Vagina (tissue), 2 donors: Measurements from ENCODE around the gene FRY. TPM values are rescaled to one million over a fixed set of nuclear protein-coding genes. Genes with fewer than 3 reads are reported as not detected.

Source experiments
- DNase-seq, 2 donors: peaks; one replicate each; pipeline ENCODE4 v3.0.0-alpha.2; 2017; ENCODE audit errors: extremely low spot score in 2 of 2
- H3K27ac ChIP-seq: fragments of 200-600 bp; sonication (generic); one replicate; pipeline ENCODE4 v1.5.1; 2019
- H3K27me3 ChIP-seq: fragments of 200-600 bp; sonication (generic); one replicate; pipeline ENCODE4 v1.5.1; 2019
- H3K36me3 ChIP-seq, 2 donors: fragments of 200-600 bp; sonication (generic); one replicate each; pipeline ENCODE4 v1.5.1; 2017 to 2019
- H3K4me1 ChIP-seq: fragments of 200-600 bp; sonication (generic); one replicate; pipeline ENCODE4 v1.5.1; 2019
- H3K4me3 ChIP-seq, 2 donors: fragments of 200-600 bp; sonication (generic); 1 replicate in 1 of 2; 2 replicates in 1 of 2; pipeline ENCODE4 v1.5.1; 2016 to 2019
- H3K9me3 ChIP-seq: fragments of 200-600 bp; sonication (generic); one replicate; pipeline ENCODE4 v1.5.1; 2019
- CTCF ChIP-seq, 3 experiments: fragments of 450-650 bp in 2 of 3; fragments of 200-600 bp in 1 of 3; sonication (generic) in 1 of 3; IDR thresholded peaks; one replicate each; pipeline ENCODE4 v1.5.1; 2017 to 2019; ENCODE audit warnings: antibody characterized with exemption in 3 of 3, mild to moderate bottlenecking in 2 of 3, moderate library complexity in 2 of 3
- POLR2A ChIP-seq, 2 donors: fragments of 450-650 bp; IDR thresholded peaks; one replicate each; pipeline ENCODE4 v1.6.1; 2017; ENCODE audit warnings: antibody characterized with exemption in 2 of 2, mild to moderate bottlenecking in 2 of 2, moderate library complexity in 2 of 2
- POLR2AphosphoS5 ChIP-seq, 2 donors: sonication (generic); formaldehyde crosslinking; IDR thresholded peaks; one replicate each; pipeline ENCODE4 v1.9.0; 2017; ENCODE audit warnings: antibody characterized with exemption in 2 of 2, mild to moderate bottlenecking in 2 of 2, low read depth in 1 of 2; ENCODE audit not compliant: insufficient read depth in 1 of 2
- intact Hi-C: fragments of 100-400 bp; cut with DNase I; formaldehyde crosslinking; loops from one replicate; pipeline ENCODE4 v1.15.1; 2023
- total RNA-seq: library from RNA; depleted of rRNA; stranded (reverse); fragments of >200 nt; gene quantifications from one replicate; pipeline ENCODE4 v1.2.3, GENCODE V29; 2016

The FRY gene
- total RNA-seq, 1 donor from 2014 or later: 11.0 TPM

DNA sequence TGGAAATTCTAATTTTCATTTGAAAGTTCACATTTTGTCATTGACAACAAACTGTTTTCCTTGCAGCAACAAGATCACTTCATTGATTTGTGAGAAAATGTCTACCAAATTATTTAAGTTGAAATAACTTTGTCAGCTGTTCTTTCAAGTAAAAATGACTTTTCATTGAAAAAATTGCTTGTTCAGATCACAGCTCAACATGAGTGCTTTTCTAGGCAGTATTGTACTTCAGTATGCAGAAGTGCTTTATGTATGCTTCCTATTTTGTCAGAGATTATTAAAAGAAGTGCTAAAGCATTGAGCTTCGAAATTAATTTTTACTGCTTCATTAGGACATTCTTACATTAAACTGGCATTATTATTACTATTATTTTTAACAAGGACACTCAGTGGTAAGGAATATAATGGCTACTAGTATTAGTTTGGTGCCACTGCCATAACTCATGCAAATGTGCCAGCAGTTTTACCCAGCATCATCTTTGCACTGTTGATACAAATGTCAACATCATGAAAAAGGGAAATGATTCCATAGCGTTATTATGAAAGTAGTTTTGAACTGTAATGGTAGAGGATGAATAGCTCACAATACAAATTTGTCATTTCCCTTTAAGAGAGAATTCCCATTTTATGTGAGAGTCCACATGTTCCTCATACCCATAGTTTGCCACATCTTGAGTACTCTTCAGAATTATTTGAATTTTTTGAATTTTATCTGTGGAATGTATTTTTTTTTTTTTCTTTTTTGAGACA lies 286.3 kb downstream of the FRY start:
- H3K4me1 ChIP-seq: peaks cover 6% of the 10 kb centered on the region
- TF ChIP-seq POLR2AphosphoS5 (IDR thresholded peaks at IDR 0.05; ENCODE audit: insufficient read depth in 1 of 2, low read depth in 1 of 2) (no peak), CTCF (IDR thresholded peaks at IDR 0.05) (no peak), POLR2A (IDR thresholded peaks at IDR 0.05) (no peak)
- intact Hi-C loops: loop anchor here (10.0 kb wide), 1 partner anchor 413 kb away; no protein-coding TSS in a partner anchor
- no peaks in the 10 kb centered on the region for H3K9me3 ChIP-seq
- no peaks in the 10 kb centered on the region for H3K36me3 ChIP-seq
- no peak overlapping the region for H3K4me3 ChIP-seq
- no peak for DNase-seq
- H3K27ac ChIP-seq: no peak overlapping the region
- no peaks in the 10 kb centered on the region for H3K27me3 ChIP-seq

DNA sequence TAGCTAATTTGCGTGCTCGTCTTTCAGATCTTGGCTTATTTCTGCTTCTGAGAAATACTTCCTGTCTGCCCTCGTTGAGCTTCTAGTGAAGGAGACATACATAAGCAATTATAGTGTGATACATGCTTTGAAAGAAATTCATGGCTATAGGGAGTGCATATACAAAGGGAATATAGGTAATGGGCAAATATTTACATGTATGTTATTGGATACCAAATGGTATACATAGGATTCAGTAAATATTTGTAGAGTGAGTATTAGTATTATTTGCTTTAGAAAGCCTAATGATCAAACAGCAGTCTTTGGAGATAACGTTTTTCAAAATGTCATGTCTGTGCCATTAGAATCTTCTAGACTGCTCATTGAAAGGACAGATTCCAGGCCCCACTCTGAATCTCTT lies 289.0 kb downstream of the FRY start:
- H3K36me3 ChIP-seq: no peaks in the 10 kb centered on the region
- no peaks in the 10 kb centered on the region for H3K27me3 ChIP-seq
- no peak overlapping the region for H3K27ac ChIP-seq
- no peak for DNase-seq
- H3K4me3 ChIP-seq: no peak overlapping the region
- TF ChIP-seq POLR2AphosphoS5 (IDR thresholded peaks at IDR 0.05; ENCODE audit: insufficient read depth in 1 of 2, low read depth in 1 of 2) (no peak), POLR2A (IDR thresholded peaks at IDR 0.05) (no peak), CTCF (IDR thresholded peaks at IDR 0.05) (no peak)
- no peaks in the 10 kb centered on the region for H3K4me1 ChIP-seq
- intact Hi-C loops: no loop called here
- H3K9me3 ChIP-seq: no peaks in the 10 kb centered on the region

- DNase-seq: no peak
- Histone ChIP-seq H3K4me3 (no peak overlapping the region), H3K36me3 (no peaks in the 10 kb centered on the region), H3K9me3 (no peaks in the 10 kb centered on the region), H3K27me3 (no peaks in the 10 kb centered on the region), H3K27ac (no peak overlapping the region), H3K4me1 (no peaks in the 10 kb centered on the region)
- intact Hi-C loops: no loop called here
- TF ChIP-seq CTCF (IDR thresholded peaks at IDR 0.05) (no peak), POLR2AphosphoS5 (IDR thresholded peaks at IDR 0.05; ENCODE audit: insufficient read depth in 1 of 2, low read depth in 1 of 2) (no peak), POLR2A (IDR thresholded peaks at IDR 0.05) (no peak)
Observed at GRCh38 chr13:32323912-32324311, 292.3 kb downstream of the FRY start.

DNA sequence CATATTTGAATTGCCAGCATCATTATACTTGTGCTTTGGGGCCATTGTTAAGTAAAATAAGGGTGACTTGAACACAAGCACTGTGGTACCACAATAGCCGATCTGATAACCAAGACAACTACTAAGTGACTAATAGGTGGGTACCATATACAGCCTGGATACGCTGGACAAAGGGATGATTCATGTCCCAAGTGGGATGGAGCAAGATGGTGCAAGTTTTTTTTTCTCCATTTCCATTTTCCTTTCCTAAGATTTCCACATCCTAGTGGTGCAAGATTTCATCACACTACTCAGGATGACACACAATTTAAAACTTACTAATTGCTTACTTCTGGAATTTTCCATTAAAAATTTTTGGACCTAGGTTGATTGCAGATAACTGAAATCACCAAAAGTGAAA lies 298.9 kb downstream of the FRY start:
- Histone ChIP-seq H3K4me3 (no peak overlapping the region), H3K4me1 (no peaks in the 10 kb centered on the region), H3K27me3 (no peaks in the 10 kb centered on the region), H3K9me3 (no peaks in the 10 kb centered on the region), H3K36me3 (no peaks in the 10 kb centered on the region), H3K27ac (no peak overlapping the region)
- TF ChIP-seq POLR2A (IDR thresholded peaks at IDR 0.05): no peak
- intact Hi-C loops: no loop called here
- DNase-seq: no peak

- no peaks in the 10 kb centered on the region for H3K4me1 ChIP-seq
- DNase-seq: no peak
- no peaks in the 10 kb centered on the region for H3K36me3 ChIP-seq
- no peak overlapping the region for H3K27ac ChIP-seq
- no peak overlapping the region for H3K4me3 ChIP-seq
- intact Hi-C loops: no loop called here
- TF ChIP-seq POLR2AphosphoS5 (IDR thresholded peaks at IDR 0.05; ENCODE audit: insufficient read depth in 1 of 2, low read depth in 1 of 2) (no peak), POLR2A (IDR thresholded peaks at IDR 0.05) (no peak), CTCF (IDR thresholded peaks at IDR 0.05) (no peak)
- no peaks in the 10 kb centered on the region for H3K9me3 ChIP-seq
- no peaks in the 10 kb centered on the region for H3K27me3 ChIP-seq
Observed at GRCh38 chr13:32334671-32335070, 303.1 kb downstream of the FRY start.
